ENCODE results near the gene THUMPD2.

Gene THUMPD2

GRCh38 chr2:39757156-39757555 lies 21.9 kb downstream of the THUMPD2 start:
- Histone ChIP-seq H3K27me3 (ENCODE audit: control insufficient read depth in 2 of 2, insufficient read depth in 2 of 2, low read length in 2 of 2) (no peaks in the 10 kb centered on the region), H3K36me3 (ENCODE audit: control insufficient read depth in 2 of 2, insufficient read depth in 2 of 2, low read length in 2 of 2) (peaks cover 31 to 53% of the 10 kb centered on the region in 2 donors), H3K4me3 (ENCODE audit: low read length in 2 of 2) (no peak overlapping the region), H3K9me3 (ENCODE audit: control insufficient read depth in 2 of 2, low read length in 2 of 2) (no peaks in the 10 kb centered on the region), H3K9ac (ENCODE audit: low read depth in 1 of 2, low read length in 2 of 2) (no peak overlapping the region), H3K4me1 (ENCODE audit: control insufficient read depth in 2 of 2, insufficient read depth in 2 of 2, low read length in 2 of 2) (no peaks in the 10 kb centered on the region), H3K27ac (ENCODE audit: low read depth in 2 of 2, low read length in 2 of 2) (no peak overlapping the region)

- H3K4me1 ChIP-seq (ENCODE audit: control insufficient read depth in 2 of 2, insufficient read depth in 2 of 2, low read length in 2 of 2): no peaks in the 10 kb centered on the region
- H3K9me3 ChIP-seq (ENCODE audit: control insufficient read depth in 2 of 2, low read length in 2 of 2): no peaks in the 10 kb centered on the region
- no peak overlapping the region for H3K9ac ChIP-seq (ENCODE audit: low read depth in 1 of 2, low read length in 2 of 2)
- no peaks in the 10 kb centered on the region for H3K27me3 ChIP-seq (ENCODE audit: control insufficient read depth in 2 of 2, insufficient read depth in 2 of 2, low read length in 2 of 2)
- H3K4me3 ChIP-seq (ENCODE audit: low read length in 2 of 2): no peak overlapping the region
- no peak overlapping the region for H3K27ac ChIP-seq (ENCODE audit: low read depth in 2 of 2, low read length in 2 of 2)
- H3K36me3 ChIP-seq (ENCODE audit: control insufficient read depth in 2 of 2, insufficient read depth in 2 of 2, low read length in 2 of 2): peaks cover 37 to 45% of the 10 kb centered on the region in 2 donors
Measured at GRCh38 chr2:39755466-39755865, 23.6 kb downstream of the THUMPD2 start.

GRCh38 chr2:39743269-39743776 lies 35.7 kb downstream of the THUMPD2 start:
- no peak overlapping the region for H3K4me3 ChIP-seq (ENCODE audit: low read length in 2 of 2)
- peaks cover 19 to 38% of the 10 kb centered on the region in 2 donors for H3K36me3 ChIP-seq (ENCODE audit: control insufficient read depth in 2 of 2, insufficient read depth in 2 of 2, low read length in 2 of 2)

GRCh38 chr2:39741871-39742270 lies 37.2 kb downstream of the THUMPD2 start:
- Histone ChIP-seq H3K27ac (ENCODE audit: low read depth in 2 of 2, low read length in 2 of 2) (no peak overlapping the region), H3K9ac (ENCODE audit: low read depth in 1 of 2, low read length in 2 of 2) (no peak overlapping the region), H3K4me3 (ENCODE audit: low read length in 2 of 2) (no peak overlapping the region), H3K9me3 (ENCODE audit: control insufficient read depth in 2 of 2, low read length in 2 of 2) (no peaks in the 10 kb centered on the region), H3K4me1 (ENCODE audit: control insufficient read depth in 2 of 2, insufficient read depth in 2 of 2, low read length in 2 of 2) (no peaks in the 10 kb centered on the region), H3K27me3 (ENCODE audit: control insufficient read depth in 2 of 2, insufficient read depth in 2 of 2, low read length in 2 of 2) (no peaks in the 10 kb centered on the region), H3K36me3 (ENCODE audit: control insufficient read depth in 2 of 2, insufficient read depth in 2 of 2, low read length in 2 of 2) (peaks cover 29 to 44% of the 10 kb centered on the region in 2 donors)

More at GRCh38 chr2:39743269-39743776, 35.7 kb downstream of the THUMPD2 start:
- H3K27ac ChIP-seq (ENCODE audit: low read depth in 2 of 2, low read length in 2 of 2): no peak overlapping the region
- no peak overlapping the region for H3K9ac ChIP-seq (ENCODE audit: low read depth in 1 of 2, low read length in 2 of 2)
- H3K9me3 ChIP-seq (ENCODE audit: control insufficient read depth in 2 of 2, low read length in 2 of 2): no peaks in the 10 kb centered on the region
- no peaks in the 10 kb centered on the region for H3K4me1 ChIP-seq (ENCODE audit: control insufficient read depth in 2 of 2, insufficient read depth in 2 of 2, low read length in 2 of 2)
- H3K27me3 ChIP-seq (ENCODE audit: control insufficient read depth in 2 of 2, insufficient read depth in 2 of 2, low read length in 2 of 2): no peaks in the 10 kb centered on the region

DNA sequence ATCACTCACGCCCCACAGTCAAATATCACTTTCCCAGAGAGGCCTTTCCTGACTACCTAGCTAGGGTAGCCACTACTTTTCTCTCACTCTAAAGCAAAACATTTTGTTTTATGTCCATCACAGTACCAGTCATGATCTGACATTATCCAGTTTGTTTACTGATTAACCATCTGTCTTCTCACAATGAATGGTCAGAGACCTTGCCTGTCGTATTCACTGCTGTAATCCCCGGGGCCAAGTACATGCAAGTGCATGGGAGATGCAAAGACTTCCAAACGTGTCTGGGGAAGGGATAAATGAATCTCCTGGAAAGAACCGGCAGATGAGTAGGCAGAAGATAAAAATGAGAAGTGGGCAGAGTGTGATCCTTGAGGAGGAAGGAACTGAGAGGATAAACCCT lies 39.7 kb downstream of the THUMPD2 start:
- Histone ChIP-seq H3K27me3 (ENCODE audit: control insufficient read depth in 2 of 2, insufficient read depth in 2 of 2, low read length in 2 of 2) (no peaks in the 10 kb centered on the region), H3K27ac (ENCODE audit: low read depth in 2 of 2, low read length in 2 of 2) (no peak overlapping the region), H3K9ac (ENCODE audit: low read depth in 1 of 2, low read length in 2 of 2) (no peak overlapping the region), H3K4me3 (ENCODE audit: low read length in 2 of 2) (no peak overlapping the region), H3K36me3 (ENCODE audit: control insufficient read depth in 2 of 2, insufficient read depth in 2 of 2, low read length in 2 of 2) (peaks cover 39 to 52% of the 10 kb centered on the region in 2 donors), H3K9me3 (ENCODE audit: control insufficient read depth in 2 of 2, low read length in 2 of 2) (no peaks in the 10 kb centered on the region), H3K4me1 (ENCODE audit: control insufficient read depth in 2 of 2, insufficient read depth in 2 of 2, low read length in 2 of 2) (no peaks in the 10 kb centered on the region)

DNA sequence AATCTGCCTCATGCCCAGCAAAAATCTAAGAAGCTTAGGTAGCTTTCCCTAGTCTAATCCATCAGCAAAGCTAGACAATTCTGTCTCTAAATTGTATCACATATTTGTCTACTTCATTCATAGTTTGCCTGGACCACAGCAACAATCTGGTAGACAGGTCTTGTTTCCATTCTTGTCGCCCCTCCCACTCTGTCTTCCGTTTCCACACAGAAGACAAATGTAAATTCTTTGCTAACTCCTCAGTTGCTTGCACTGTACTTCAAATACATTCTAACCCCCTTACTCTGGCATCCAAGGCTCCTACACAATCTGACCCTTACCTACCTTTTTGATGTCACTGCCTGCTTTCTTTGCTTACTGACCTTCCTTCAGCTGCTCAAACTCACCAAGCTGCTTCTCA lies 40.1 kb downstream of the THUMPD2 start:
- no peak overlapping the region for H3K27ac ChIP-seq (ENCODE audit: low read depth in 2 of 2, low read length in 2 of 2)

GRCh38 chr2:39737661-39738060 lies 41.4 kb downstream of the THUMPD2 start:
- H3K27me3 ChIP-seq (ENCODE audit: control insufficient read depth in 2 of 2, insufficient read depth in 2 of 2, low read length in 2 of 2): no peaks in the 10 kb centered on the region
- no peak overlapping the region for H3K9ac ChIP-seq (ENCODE audit: low read depth in 1 of 2, low read length in 2 of 2)
- H3K4me1 ChIP-seq (ENCODE audit: control insufficient read depth in 2 of 2, insufficient read depth in 2 of 2, low read length in 2 of 2): no peaks in the 10 kb centered on the region
- no peaks in the 10 kb centered on the region for H3K9me3 ChIP-seq (ENCODE audit: control insufficient read depth in 2 of 2, low read length in 2 of 2)
- H3K4me3 ChIP-seq (ENCODE audit: low read length in 2 of 2): no peak overlapping the region
- peaks cover 34 to 48% of the 10 kb centered on the region in 2 donors for H3K36me3 ChIP-seq (ENCODE audit: control insufficient read depth in 2 of 2, insufficient read depth in 2 of 2, low read length in 2 of 2)
- no peak overlapping the region for H3K27ac ChIP-seq (ENCODE audit: low read depth in 2 of 2, low read length in 2 of 2)

More for the DNA sequence above, 40.1 kb downstream of the THUMPD2 start:
- Histone ChIP-seq H3K9me3 (ENCODE audit: control insufficient read depth in 2 of 2, low read length in 2 of 2) (no peaks in the 10 kb centered on the region), H3K9ac (ENCODE audit: low read depth in 1 of 2, low read length in 2 of 2) (no peak overlapping the region), H3K27me3 (ENCODE audit: control insufficient read depth in 2 of 2, insufficient read depth in 2 of 2, low read length in 2 of 2) (no peaks in the 10 kb centered on the region), H3K4me1 (ENCODE audit: control insufficient read depth in 2 of 2, insufficient read depth in 2 of 2, low read length in 2 of 2) (no peaks in the 10 kb centered on the region), H3K36me3 (ENCODE audit: control insufficient read depth in 2 of 2, insufficient read depth in 2 of 2, low read length in 2 of 2) (peaks cover 40 to 52% of the 10 kb centered on the region in 2 donors), H3K4me3 (ENCODE audit: low read length in 2 of 2) (no peak overlapping the region)

DNA sequence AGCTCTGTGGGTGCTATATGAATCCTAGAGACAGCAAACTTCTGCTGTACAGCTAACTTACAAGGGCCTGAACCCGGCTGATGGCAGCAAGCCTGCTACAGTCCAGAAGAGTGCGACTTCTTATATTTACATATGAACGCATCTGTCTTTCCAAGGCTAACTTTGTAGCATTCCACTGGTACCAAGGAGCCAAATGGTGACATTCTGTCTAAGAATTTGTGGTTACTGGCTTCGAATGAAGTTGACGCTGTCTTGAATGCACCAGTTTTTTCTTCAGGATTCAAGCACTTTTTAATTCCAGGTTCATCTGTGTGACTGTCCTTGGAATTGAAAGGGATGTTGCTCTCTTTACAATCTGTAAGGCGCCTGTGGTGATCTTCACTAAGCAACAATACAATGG lies 42.4 kb downstream of the THUMPD2 start:
- Histone ChIP-seq H3K9ac (ENCODE audit: low read depth in 1 of 2, low read length in 2 of 2) (no peak overlapping the region), H3K9me3 (ENCODE audit: control insufficient read depth in 2 of 2, low read length in 2 of 2) (no peaks in the 10 kb centered on the region), H3K4me1 (ENCODE audit: control insufficient read depth in 2 of 2, insufficient read depth in 2 of 2, low read length in 2 of 2) (no peaks in the 10 kb centered on the region), H3K4me3 (ENCODE audit: low read length in 2 of 2) (no peak overlapping the region), H3K36me3 (ENCODE audit: control insufficient read depth in 2 of 2, insufficient read depth in 2 of 2, low read length in 2 of 2) (peaks cover 31 to 41% of the 10 kb centered on the region in 2 donors), H3K27me3 (ENCODE audit: control insufficient read depth in 2 of 2, insufficient read depth in 2 of 2, low read length in 2 of 2) (no peaks in the 10 kb centered on the region), H3K27ac (ENCODE audit: low read depth in 2 of 2, low read length in 2 of 2) (no peak overlapping the region)

DNA sequence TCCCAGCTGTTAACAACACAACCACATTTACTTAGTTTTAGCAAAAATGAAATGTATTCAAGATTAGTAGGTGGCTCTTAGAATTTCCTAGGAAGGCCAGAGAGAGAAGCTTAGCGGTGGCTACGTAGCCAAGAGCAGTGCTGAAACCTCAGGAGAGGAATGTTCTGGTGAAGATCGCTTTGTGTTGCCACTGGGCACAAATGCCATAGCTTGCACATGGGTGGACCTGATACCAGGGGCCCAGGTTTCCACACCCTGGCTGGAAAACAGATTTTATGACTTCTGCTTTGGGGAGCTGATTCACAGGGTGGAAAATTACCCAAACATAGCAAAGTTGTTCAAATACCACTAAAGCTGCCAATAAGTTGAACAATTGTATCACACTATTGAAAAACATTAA lies 43.4 kb downstream of the THUMPD2 start:
- Histone ChIP-seq H3K9me3 (ENCODE audit: control insufficient read depth in 2 of 2, low read length in 2 of 2) (no peaks in the 10 kb centered on the region), H3K4me3 (ENCODE audit: low read length in 2 of 2) (no peak overlapping the region), H3K4me1 (ENCODE audit: control insufficient read depth in 2 of 2, insufficient read depth in 2 of 2, low read length in 2 of 2) (no peaks in the 10 kb centered on the region), H3K9ac (ENCODE audit: low read depth in 1 of 2, low read length in 2 of 2) (no peak overlapping the region), H3K27me3 (ENCODE audit: control insufficient read depth in 2 of 2, insufficient read depth in 2 of 2, low read length in 2 of 2) (no peaks in the 10 kb centered on the region), H3K36me3 (ENCODE audit: control insufficient read depth in 2 of 2, insufficient read depth in 2 of 2, low read length in 2 of 2) (peaks cover 26 to 35% of the 10 kb centered on the region in 2 donors), H3K27ac (ENCODE audit: low read depth in 2 of 2, low read length in 2 of 2) (no peak overlapping the region)

- Histone ChIP-seq H3K4me3 (ENCODE audit: low read length in 2 of 2) (no peak overlapping the region), H3K9me3 (ENCODE audit: control insufficient read depth in 2 of 2, low read length in 2 of 2) (no peaks in the 10 kb centered on the region), H3K27ac (ENCODE audit: low read depth in 2 of 2, low read length in 2 of 2) (no peak overlapping the region), H3K27me3 (ENCODE audit: control insufficient read depth in 2 of 2, insufficient read depth in 2 of 2, low read length in 2 of 2) (no peaks in the 10 kb centered on the region), H3K9ac (ENCODE audit: low read depth in 1 of 2, low read length in 2 of 2) (no peak overlapping the region), H3K36me3 (ENCODE audit: control insufficient read depth in 2 of 2, insufficient read depth in 2 of 2, low read length in 2 of 2) (peaks cover 24 to 32% of the 10 kb centered on the region in 2 donors), H3K4me1 (ENCODE audit: control insufficient read depth in 2 of 2, insufficient read depth in 2 of 2, low read length in 2 of 2) (no peaks in the 10 kb centered on the region)
Measured at GRCh38 chr2:39734445-39734844, 44.6 kb downstream of the THUMPD2 start.

Data from mucosa of rectum (tissue), 2 donors.